RWPE2 (cell line): ENCODE measurements around the gene SLC1A4.

Experiments used
- ATAC-seq: fragments of 200-7000 bp; cut with Tn5 transposase; 3 replicates; pipeline ENCODE4 v1.9.1; 2021; ENCODE audit warnings: low read depth
- DNase-seq: peaks from one replicate; pipeline ENCODE4 v3.0.0-alpha.2; 2020; ENCODE audit warnings: low spot score
- H3K27ac ChIP-seq: fragments of 450-650 bp; 2 replicates; pipeline ENCODE4 v1.5.1; 2017; ENCODE audit warnings: mild to moderate bottlenecking; ENCODE audit not compliant: poor library complexity, severe bottlenecking
- H3K27me3 ChIP-seq: fragments of 250-450 bp; sonication (Bioruptor Pico); 2 replicates; pipeline ENCODE4 v1.5.1; 2021; ENCODE audit warnings: mild to moderate bottlenecking, moderate library complexity; ENCODE audit not compliant: insufficient read depth, poor library complexity, severe bottlenecking
- H3K36me3 ChIP-seq: fragments of 250-450 bp; sonication (Bioruptor Pico); 2 replicates; pipeline ENCODE4 v1.5.1; 2020; ENCODE audit warnings: low read depth, mild to moderate bottlenecking, moderate library complexity
- H3K4me1 ChIP-seq: fragments of 250-450 bp; sonication (Bioruptor Pico); 2 replicates; pipeline ENCODE4 v1.5.1; 2021; ENCODE audit warnings: mild to moderate bottlenecking, moderate library complexity; ENCODE audit not compliant: insufficient read depth, poor library complexity, severe bottlenecking
- H3K4me3 ChIP-seq: fragments of 250-450 bp; sonication (Bioruptor Pico); 2 replicates; pipeline ENCODE4 v1.5.1; 2021; ENCODE audit warnings: mild to moderate bottlenecking, moderate library complexity; ENCODE audit not compliant: severe bottlenecking
- H3K9me3 ChIP-seq: fragments of 250-450 bp; sonication (Bioruptor Pico); 2 replicates; pipeline ENCODE4 v1.5.1; 2021; ENCODE audit warnings: mild to moderate bottlenecking, moderate library complexity; ENCODE audit not compliant: severe bottlenecking
- CTCF ChIP-seq: fragments of 450-650 bp; IDR thresholded peaks from one replicate; pipeline ENCODE4 v1.5.1; 2017; ENCODE audit warnings: mild to moderate bottlenecking, moderate library complexity; ENCODE audit not compliant: poor library complexity, severe bottlenecking

The SLC1A4 gene

DNA sequence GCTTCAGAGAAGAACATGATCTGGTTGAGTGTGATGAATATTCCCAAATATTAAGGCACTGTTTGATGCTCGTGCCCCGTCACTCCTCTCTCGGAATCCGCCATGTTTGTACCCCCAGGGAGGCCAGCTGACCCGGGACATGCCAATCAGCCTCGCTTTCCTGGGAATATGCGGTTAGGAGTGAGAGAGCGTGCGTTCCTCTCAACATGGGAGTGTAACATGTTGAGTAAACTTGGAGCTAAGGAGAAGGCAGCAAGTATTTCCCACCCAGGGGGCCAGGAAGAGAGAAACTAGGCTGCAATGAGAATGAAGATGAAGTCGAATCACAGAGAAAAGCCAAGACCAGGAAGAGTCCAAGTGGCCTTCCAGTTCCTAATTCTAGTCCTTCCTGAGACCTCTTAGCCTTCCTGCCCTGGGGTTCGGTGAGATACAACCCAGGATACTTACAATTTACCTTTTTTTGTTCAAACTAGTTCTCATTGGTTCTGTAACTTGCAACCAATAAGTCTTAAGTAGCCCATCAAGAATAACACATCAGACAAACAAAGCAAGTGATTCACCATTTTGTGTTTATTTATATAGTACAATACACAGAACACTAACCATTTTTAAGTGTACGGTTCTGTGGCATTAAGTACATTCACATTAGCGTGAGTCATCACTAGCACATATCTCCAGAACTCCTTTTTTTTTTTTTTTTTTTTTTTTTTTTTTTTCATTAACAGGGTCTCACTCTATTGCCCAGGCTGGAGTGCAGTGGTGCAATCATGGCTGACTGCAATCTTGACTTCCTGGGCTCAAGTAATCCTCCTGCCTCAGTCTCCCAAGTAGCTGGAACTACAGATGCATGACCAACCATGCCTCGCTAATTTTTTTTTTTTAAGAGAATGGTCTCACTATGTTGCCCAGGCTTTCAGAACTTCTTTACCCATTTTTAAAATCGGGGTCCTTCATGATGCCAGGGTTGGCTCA, 36.4 kb upstream of the SLC1A4 start:
- H3K9me3 ChIP-seq = no peaks in the 10 kb centered on the region
- ATAC-seq (peak; percentile 93), DNase-seq (no peak)
- no peaks in the 10 kb centered on the region for H3K27me3 ChIP-seq
- TF ChIP-seq CTCF = no peak
- no peak overlapping the region for H3K4me3 ChIP-seq
- peaks cover 12% of the 10 kb centered on the region for H3K4me1 ChIP-seq
- no peaks in the 10 kb centered on the region for H3K36me3 ChIP-seq
- H3K27ac ChIP-seq = no peak overlapping the region

DNA sequence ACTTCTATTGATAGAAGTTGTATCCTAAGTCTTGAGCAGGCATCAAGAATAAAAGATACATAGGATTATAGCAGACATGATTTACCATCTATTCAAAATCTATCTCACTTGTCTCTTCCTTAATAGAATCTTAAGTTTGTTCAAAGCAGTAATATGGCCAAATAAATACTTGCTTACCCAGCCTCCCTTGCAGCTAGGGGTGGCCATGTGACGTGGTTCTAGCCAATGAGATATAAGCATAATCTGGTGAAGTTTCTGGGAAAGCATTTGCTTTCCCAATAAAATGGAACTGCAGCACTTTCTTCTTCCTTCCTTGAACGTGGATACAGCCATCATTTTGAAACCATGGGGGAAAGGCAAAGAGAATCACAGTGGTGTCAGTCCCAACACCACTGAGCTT, 33.7 kb upstream of the SLC1A4 start:
- Histone ChIP-seq H3K36me3 (no peaks in the 10 kb centered on the region), H3K27me3 (no peaks in the 10 kb centered on the region), H3K4me1 (peaks cover 7% of the 10 kb centered on the region), H3K4me3 (no peak overlapping the region), H3K27ac (no peak overlapping the region), H3K9me3 (no peaks in the 10 kb centered on the region)
- no peak for TF ChIP-seq CTCF
- DNase-seq (no peak), ATAC-seq (no peak)

DNA sequence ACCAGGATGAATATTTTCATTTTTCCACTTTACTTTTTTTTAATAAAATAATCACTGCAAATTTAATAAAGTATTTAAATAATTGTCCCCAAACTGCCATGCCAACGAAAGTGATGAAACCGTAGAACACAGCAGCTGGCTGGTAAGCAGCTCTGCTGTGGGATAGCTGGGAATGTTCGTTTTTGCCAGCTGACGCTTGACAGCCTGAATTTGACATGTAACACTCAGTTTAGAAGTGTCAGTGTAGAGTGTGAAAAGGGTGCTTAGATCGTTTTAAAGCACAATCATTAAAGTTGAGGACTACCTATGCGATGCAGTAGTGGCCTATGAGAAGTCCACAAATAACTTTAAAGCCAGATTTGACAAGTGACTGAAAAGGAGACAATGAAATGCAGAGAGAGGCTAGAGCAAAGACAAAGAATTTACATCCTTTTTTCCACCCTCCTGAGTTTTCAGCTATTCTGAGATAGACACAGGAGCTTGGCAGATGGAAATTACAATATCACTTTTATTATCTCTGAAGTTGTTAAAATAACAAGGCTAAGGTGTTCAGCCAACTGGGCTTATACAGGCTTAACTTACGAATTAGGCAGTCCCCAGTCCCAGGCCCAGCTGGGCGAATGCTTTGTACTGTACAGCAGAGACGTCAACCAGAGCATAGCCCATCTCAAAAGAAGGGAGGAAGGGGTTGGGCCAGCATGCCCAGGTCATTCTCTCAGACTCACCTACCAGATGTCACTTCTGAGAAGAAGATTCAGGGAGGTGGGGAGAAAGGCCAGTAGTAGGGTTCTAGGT, 31.9 kb upstream of the SLC1A4 start:
- no peak for ATAC-seq
- H3K36me3 ChIP-seq = no peaks in the 10 kb centered on the region
- no peaks in the 10 kb centered on the region for H3K9me3 ChIP-seq
- no peak overlapping the region for H3K4me3 ChIP-seq
- H3K27me3 ChIP-seq = no peaks in the 10 kb centered on the region
- H3K27ac ChIP-seq = no peak overlapping the region
- H3K4me1 ChIP-seq = peaks cover 4% of the 10 kb centered on the region
- no peak for TF ChIP-seq CTCF
- DNase-seq = no peak

GRCh38 chr2:64958556-64958955, 30.6 kb upstream of the SLC1A4 start:
- DNase-seq = no peak
- Histone ChIP-seq H3K4me3 (no peak overlapping the region), H3K4me1 (peaks cover 9% of the 10 kb centered on the region), H3K27ac (no peak overlapping the region), H3K36me3 (no peaks in the 10 kb centered on the region), H3K9me3 (no peaks in the 10 kb centered on the region), H3K27me3 (no peaks in the 10 kb centered on the region)
- TF ChIP-seq CTCF = no peak
- ATAC-seq = no peak
